Left colon (tissue), 2 donors: ENCODE data around the gene KIF16B. TPM values are rescaled to one million over a fixed set of nuclear protein-coding genes. Genes with fewer than 3 reads are reported as not detected.
"Not testable (repeated sequence)": the region's sequence is repeated elsewhere in the genome, so short reads cannot be mapped to it uniquely, and the experiment has no call there.

Experiments used
- ATAC-seq: fragments of 200-7000 bp; cut with Tn5 transposase; one replicate; pipeline ENCODE4 v1.9.1; 2020; ENCODE audit warnings: mild to moderate bottlenecking, moderate library complexity
- DNase-seq, 2 donors: peaks; one replicate each; pipeline ENCODE4 v3.0.0-alpha.2; 2020
- intact Hi-C, 2 donors: fragments of 100-400 bp; cut with DNase I in 1 of 2; cut with micrococcal nuclease in 1 of 2; formaldehyde crosslinking; loops; one replicate each; pipeline versions ENCODE4 v1.11.2 to v1.14.0; 2022; cut with DNase I, micrococcal nuclease
- total RNA-seq, 2 donors: library from RNA; stranded (reverse); fragmentation: NEBNext Ultra II Directional; extraction: Animal tissue kit (Norgen Biotek cat#: 25700); gene quantifications; one replicate each; pipeline ENCODE4 v1.2.1, GENCODE V29; 2021
- donor health status: DM: no; HTN: no; CAD: no.
- donor health status: DM: yes; HTN: yes; CAD: no.

KIF16B gene
- total RNA-seq, 2 donors from 2014 or later: 66.9 to 71.1 TPM

DNA sequence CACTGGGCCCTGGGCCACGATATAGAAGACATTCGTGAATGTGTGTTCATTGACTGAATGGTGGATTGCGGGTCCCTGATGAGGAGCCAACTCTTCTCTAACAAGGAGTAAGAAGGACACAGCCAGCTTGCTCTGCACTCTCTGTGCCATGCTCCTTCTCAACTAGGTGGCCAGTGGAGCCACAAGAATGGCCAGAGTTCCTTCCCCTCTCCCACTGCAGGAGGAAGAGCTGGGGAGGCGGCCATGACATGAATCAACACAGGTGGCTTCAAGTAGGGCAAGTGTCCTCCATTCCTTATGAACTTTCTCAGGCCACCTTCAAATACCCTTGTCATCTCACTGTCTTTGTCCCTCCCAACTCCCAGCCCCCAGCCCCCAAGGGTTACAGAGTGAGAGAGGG is 305.7 kb downstream of the KIF16B start:
- no peak for ATAC-seq
- intact Hi-C loops: no loop called here

DNA sequence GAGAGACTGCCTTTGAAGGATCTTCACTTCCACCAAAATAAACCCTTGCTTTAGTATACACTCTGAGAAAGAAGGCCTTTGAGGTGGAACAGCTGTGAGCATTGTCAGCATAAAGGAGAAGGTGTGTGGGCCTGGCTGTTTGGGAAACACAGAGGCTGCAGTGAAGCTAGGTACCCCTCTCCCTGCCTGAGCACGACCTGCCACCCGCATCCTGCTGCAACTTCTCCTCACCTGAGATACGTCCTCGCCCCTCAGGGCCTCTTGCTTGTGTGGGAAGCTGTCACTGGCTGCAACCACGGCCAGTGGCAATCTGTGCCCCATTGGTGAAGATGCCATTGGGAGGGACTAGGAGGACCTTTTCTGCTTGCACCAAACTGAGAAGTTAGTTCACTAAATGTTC is 307.9 kb downstream of the KIF16B start:
- ATAC-seq (no peak), DNase-seq (no peak)
- intact Hi-C loops: no loop called here

More for the DNA sequence above, 305.7 kb downstream of the KIF16B start:
- DNase-seq: no peak

DNA sequence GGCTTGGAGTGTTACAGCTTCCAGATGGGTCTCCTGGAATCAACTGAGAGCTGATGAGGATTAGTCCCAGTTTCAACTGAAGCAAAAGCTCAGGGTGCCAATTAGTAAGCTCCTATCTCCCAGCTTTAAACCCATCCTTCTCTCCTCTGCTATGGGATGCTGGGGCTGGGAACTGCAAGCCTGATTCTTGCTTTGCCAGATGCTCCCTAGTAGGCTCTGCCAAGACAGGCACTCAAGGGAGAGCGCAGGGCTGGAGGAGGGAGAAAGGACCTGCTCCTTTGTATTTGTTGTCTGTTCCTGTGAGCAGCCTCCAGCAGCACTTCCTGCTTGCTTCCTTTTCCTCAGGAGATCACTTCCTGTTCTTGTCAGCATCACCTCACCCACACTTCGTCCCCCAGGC is 309.7 kb downstream of the KIF16B start:
- DNase-seq (no peak), ATAC-seq (no peak)
- intact Hi-C loops: no loop called here

DNA sequence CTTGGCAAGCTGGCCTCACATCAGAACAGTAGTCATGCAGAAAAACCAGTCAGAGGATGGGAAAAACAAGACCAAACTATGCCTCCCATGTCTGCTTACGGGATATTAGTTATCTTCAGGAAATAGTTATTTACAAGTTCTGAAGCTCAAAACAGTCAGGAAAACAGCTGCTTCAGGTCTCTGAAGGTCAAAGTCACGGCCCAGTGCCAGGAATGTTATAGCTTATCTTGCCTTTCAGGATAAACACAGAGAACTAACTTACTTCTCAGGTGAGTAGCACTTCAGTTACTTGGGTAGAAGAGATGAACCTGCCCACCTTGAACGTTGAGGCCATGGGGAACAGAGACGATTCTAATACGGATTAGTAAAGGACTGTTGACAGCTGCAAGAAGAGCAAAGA is 310.7 kb downstream of the KIF16B start:
- ATAC-seq (no peak), DNase-seq (no peak)
- intact Hi-C loops: no loop called here

DNA sequence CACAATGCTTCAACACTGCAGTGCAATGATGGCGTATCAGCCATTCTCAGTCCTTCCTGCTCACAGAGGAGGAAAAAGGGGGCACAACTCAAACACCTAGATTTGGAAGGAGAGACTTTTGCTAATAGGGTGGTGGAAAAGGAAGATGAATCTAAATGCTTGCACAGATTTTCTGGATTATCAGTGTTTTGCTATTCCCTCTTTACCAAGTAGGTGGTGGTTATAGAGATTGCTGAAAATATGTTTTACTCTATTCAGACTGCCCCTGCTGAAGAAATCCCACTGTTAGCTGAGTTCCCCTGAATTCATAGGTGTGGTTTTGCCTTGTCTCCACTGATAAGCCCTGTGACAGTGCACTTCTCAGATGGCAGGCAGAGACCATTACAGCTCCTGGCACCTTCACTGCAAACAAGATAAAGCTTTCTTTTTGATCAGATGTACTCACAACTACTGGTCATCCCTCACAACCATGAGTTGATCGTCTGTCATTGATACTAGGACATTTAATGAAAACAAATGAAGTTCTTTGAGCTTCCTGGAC is 311.4 kb downstream of the KIF16B start:
- intact Hi-C loops: no loop called here
- no peak for ATAC-seq
- no peak for DNase-seq

DNA sequence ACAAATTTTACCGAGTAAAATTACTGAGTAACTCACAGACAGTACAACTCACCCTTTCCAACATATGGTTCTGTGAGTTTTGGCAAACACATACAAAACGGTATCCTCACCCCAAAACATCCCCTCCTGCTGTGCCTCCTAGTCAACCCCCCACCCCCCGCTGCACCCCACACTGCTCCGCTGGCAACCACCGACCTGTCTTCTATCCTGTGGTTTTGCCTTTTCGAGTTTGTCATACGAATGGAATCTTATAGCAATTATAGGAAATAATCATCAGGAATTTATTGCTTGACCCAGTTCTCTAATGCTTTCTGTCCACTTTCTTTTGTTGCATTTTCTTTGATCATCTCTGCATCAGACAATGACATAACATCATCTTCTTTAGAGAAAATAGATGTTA is 312.3 kb downstream of the KIF16B start:
- intact Hi-C loops: no loop called here
- no peak for ATAC-seq
- no peak for DNase-seq

DNA sequence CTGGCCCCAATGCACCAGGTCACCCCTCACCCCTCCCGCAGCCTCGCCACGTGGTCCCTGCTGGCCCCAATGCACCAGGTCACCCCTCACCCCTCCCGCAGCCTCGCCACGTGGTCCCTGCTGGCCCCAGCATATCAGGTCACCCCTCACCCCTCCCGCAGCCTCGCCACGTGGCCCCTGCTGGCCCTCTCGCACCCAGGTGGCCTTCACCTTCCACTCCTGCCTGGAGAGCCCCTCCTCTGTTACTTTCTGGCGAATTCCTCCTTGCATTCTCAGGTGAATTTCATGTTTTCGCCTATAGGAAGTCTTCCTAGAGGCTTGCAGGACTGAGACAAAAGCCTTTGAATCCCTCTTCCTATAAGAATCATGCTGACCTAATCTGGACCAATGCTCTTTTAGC is 313.1 kb downstream of the KIF16B start:
- intact Hi-C loops, DNase-seq, ATAC-seq: not testable (repeated sequence)

DNA sequence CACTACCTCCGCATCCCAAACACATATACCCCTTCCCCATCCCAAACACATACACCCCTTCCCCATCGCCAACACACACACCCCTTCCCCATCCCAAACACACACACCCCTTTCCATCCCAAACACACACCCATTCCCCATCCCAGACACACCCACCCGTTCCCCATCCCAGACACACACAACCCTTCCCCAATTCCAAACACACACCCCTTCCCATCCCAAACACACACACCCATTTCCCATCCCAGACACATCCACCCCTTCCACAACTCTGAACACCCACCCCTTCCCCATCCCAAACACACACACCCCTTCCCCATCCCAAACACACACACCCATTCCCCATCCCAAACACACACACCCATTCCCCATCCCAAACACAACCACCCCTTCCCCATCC is 314.5 kb downstream of the KIF16B start:
- intact Hi-C loops: no loop called here
- no peak for DNase-seq
- no peak for ATAC-seq

- DNase-seq: no peak
- intact Hi-C loops: no loop called here
- no peak for ATAC-seq
Measured at GRCh38 chr20:16257813-16258430, 315.3 kb downstream of the KIF16B start.

GRCh38 chr20:16257021-16257420 is 316.2 kb downstream of the KIF16B start:
- intact Hi-C loops: no loop called here
- ATAC-seq: no peak

DNA sequence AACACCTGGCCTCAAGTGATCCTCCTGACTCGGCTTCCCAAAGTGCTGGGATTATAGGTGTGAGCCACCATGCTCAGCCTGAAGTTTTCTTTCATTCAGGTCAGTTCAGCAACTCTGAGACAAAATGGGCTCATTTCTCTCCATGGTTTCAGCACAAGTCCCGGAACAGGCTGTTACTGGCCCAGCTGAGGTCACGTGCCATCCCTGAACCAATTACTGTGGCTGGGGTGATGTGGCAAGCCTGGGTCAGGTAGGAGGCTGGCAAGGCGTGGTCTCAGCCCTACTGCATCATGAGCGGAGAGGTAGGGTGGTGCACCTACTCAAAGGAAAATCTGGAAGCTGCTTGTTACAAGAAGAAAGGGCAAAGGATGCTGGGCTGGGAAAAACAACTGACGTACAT is 326.4 kb downstream of the KIF16B start:
- no peak for DNase-seq
- no peak for ATAC-seq
- intact Hi-C loops: no loop called here

More at GRCh38 chr20:16257021-16257420, 316.2 kb downstream of the KIF16B start:
- no peak for DNase-seq

DNA sequence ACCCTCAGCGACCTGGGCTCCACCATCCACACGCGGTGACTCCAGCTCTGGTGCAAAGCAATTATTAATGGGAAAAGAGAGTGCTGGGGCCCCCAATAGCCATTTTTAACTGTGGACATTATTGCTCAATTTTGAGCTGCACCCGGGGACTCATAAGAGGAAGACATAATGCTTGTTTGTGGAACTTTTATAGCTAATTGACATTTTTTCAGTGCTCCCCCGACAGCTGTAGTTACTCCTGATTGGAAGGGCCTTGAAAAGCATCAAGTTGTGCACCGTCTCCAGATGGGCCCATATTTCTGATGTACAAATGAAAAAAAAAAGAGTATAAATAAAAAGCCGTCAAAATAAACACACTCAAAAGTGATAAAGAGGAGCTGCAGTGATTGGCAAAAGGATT is 327.0 kb downstream of the KIF16B start:
- DNase-seq (no peak), ATAC-seq (no peak)
- intact Hi-C loops: no loop called here

- intact Hi-C loops: no loop called here
- DNase-seq: no peak
- no peak for ATAC-seq
Measured at GRCh38 chr20:16245879-16246278, 327.4 kb downstream of the KIF16B start.

DNA sequence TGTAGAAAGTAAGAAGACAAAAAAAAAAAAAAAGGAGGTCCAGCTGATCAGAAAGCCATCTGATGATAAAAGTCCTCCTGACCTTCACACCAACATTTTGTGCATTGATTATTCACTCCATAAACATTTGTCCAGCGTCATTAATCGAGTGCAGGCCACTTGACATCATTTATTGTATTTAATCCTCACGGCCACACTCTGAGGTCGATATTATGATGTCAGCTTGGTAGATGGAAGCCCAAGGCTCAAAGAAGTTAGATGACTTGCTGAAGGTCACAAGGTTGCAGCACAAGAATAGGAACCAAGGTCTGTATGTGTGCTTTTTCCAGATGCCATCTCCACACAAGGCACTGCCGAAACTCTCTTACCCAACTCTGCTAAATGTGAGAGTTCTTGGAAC is 328.4 kb downstream of the KIF16B start:
- intact Hi-C loops: no loop called here
- ATAC-seq (no peak), DNase-seq (no peak)

DNA sequence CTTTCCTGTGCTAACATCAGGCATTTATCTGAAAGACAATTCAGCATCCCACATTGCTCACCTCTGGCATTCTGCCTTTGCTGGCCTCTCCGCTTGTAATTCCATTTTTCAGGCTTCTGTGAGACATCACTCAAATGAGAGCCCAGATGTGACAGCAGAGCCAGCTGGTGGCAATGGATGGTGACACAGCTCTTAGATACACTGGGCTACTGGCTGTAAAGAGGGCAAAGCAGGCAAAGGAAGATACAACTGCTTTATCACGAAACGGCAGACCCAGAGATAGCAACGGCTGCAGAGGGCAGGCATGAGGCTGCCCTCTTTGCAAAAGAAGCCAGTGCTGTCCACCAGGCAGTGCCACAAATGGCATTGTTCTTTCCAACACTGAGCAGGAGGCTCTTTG is 329.8 kb downstream of the KIF16B start:
- DNase-seq: no peak
- intact Hi-C loops: no loop called here
- ATAC-seq: no peak

- no peak for ATAC-seq
- DNase-seq: no peak
- intact Hi-C loops: no loop called here
Measured at GRCh38 chr20:16241911-16242310, 331.3 kb downstream of the KIF16B start.

GRCh38 chr20:16240355-16240754 is 332.9 kb downstream of the KIF16B start:
- no peak for ATAC-seq
- intact Hi-C loops: no loop called here

GRCh38 chr20:16236589-16237241 is 336.5 kb downstream of the KIF16B start:
- intact Hi-C loops: no loop called here
- ATAC-seq: no peak

More at GRCh38 chr20:16240355-16240754, 332.9 kb downstream of the KIF16B start:
- DNase-seq: no peak

DNA sequence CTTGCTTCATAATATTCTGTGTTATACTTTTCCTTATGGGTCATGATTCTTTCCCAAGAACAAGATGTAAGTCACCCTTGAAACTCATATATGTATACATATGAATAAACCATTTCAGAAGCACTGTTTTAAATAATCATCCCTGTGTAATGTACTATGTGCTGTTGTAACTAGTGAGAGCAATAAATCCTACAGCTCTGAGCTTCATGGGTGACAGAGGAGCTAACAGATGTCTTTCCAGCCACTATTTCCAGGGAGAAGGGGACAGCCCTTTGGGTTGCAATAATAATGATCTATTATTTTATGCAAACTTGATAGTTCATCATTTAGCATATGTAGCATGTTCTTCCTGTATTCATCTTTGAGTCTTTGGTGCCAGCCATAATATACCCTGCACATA is 342.8 kb downstream of the KIF16B start:
- intact Hi-C loops: no loop called here
- DNase-seq: no peak
- ATAC-seq: no peak

More at GRCh38 chr20:16236589-16237241, 336.5 kb downstream of the KIF16B start:
- no peak for DNase-seq

- intact Hi-C loops: no loop called here
- DNase-seq (no peak), ATAC-seq (no peak)
Measured at GRCh38 chr20:16229813-16230212, 343.4 kb downstream of the KIF16B start.

DNA sequence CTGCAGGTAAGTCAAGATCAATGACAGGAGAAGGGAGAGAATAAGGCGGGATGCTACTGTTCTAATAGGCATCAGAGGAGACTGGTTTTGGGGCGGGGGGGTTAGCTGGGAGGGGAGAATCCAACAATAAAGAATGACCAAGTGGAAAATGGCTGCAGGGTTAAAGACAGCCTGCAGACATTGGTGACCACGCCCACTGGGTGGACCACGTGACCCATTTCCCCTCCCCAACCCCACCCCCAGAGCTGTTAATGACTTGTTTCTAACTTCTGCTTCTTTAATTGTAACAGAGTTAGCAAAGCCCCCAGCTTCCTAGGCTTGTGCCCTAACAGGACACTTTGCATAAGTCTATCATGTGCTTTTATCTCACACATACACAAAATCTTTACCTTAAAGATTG is 344.5 kb downstream of the KIF16B start:
- DNase-seq: no peak
- intact Hi-C loops: no loop called here
- no peak for ATAC-seq
